ENCODE results near the gene GPX3. TPM values are rescaled to one million over a fixed set of nuclear protein-coding genes. Genes with fewer than 3 reads are reported as not detected.

GPX3 gene
- total and polyA plus RNA-seq, 2 of the 8 experiments (the other 6 are each of a cell fraction or from before 2014, with no cell fraction given), result 27.8 to 77.9 TPM

GRCh38 chr5:151008906-151009305, 11.5 kb upstream of the GPX3 start:
- no peaks in the 10 kb centered on the region for H3K4me1 ChIP-seq (replicated peaks in 1 of 4; ENCODE audit: control insufficient read depth in 3 of 4, insufficient read depth in 4 of 4, low read length in 3 of 4)
- H3K79me1 ChIP-seq (ENCODE audit: low read depth, low read length), result no peaks in the 10 kb centered on the region
- DNase-seq (ENCODE audit: low read depth in 1 of 2, low spot score in 2 of 2) (no peak), FAIRE-seq (no peak)
- POLR2A ChIA-PET (ENCODE audit: partially characterized antibody), result no interaction called here
- no peak overlapping the region for H2AFZ ChIP-seq (ENCODE audit: low read length)
- no peak overlapping the region for H3K4ac ChIP-seq (replicated peaks; ENCODE audit: insufficient read length, low read depth, low read length)
- H3K4me3 ChIP-seq (ENCODE audit: extremely low read depth in 1 of 4, insufficient read depth in 2 of 4, low read depth in 3 of 4, low read length in 4 of 4), result no peak overlapping the region
- no peaks in the 10 kb centered on the region for H3K36me3 ChIP-seq (ENCODE audit: control insufficient read depth in 2 of 4, insufficient read depth in 4 of 4, low read length in 3 of 4)
- H4K91ac ChIP-seq (replicated peaks; ENCODE audit: insufficient read length, low read length), result no peak overlapping the region
- no peak overlapping the region for H2BK12ac ChIP-seq (ENCODE audit: low read depth, low read length)
- H2BK5ac ChIP-seq (ENCODE audit: low read depth, low read length), result no peak overlapping the region
- H3K23me2 ChIP-seq (ENCODE audit: low read depth, low read length), result no peaks in the 10 kb centered on the region
- no peaks in the 10 kb centered on the region for H3K79me2 ChIP-seq (ENCODE audit: control insufficient read depth in 1 of 2, insufficient read depth in 2 of 2, low read length in 2 of 2)
- H2BK20ac ChIP-seq (ENCODE audit: low read length), result no peak overlapping the region
- H3K27me3 ChIP-seq (replicated peaks in 1 of 4; ENCODE audit: control insufficient read depth in 3 of 4, extremely low read depth in 1 of 4, insufficient read depth in 3 of 4, low read length in 3 of 4), result no peaks in the 10 kb centered on the region
- H3K9me3 ChIP-seq (ENCODE audit: insufficient read depth in 2 of 2, low read depth in 1 of 2, low read length in 1 of 2), result no peaks in the 10 kb centered on the region
- H3K9ac ChIP-seq (replicated peaks in 1 of 4; ENCODE audit: extremely low read depth in 1 of 4, low read depth in 3 of 4, low read length in 3 of 4), result no peak overlapping the region
- no peak overlapping the region for H2AK5ac ChIP-seq (ENCODE audit: low read depth, low read length)
- WGBS, 2 experiments (ENCODE audit: extremely low coverage in 1 of 2, insufficient coverage in 1 of 2, insufficient read length in 1 of 2, insufficient replicate concordance in 2 of 2, low coverage in 1 of 2, low lambda C conversion rate in 2 of 2, missing lambda C conversion rate in 1 of 2), result 83% methylated on average over 4 of the region's 4 CpGs; no CpG with 5 or more reads in 1 of the 2 experiments
- CTCF ChIA-PET (ENCODE audit: partially characterized antibody), result interaction anchor here (0.7 to 10.1 kb wide), 2 partner anchors 42 to 90 kb away, joined by 3 to 105 read pairs; no protein-coding TSS in a partner anchor
- no peak overlapping the region for H2BK15ac ChIP-seq (ENCODE audit: low read length)
- no peak overlapping the region for H3K18ac ChIP-seq (ENCODE audit: extremely low read depth, low read length)
- H4K5ac ChIP-seq (ENCODE audit: insufficient read length, low read depth, low read length), result no peak overlapping the region
- H3K14ac ChIP-seq (ENCODE audit: insufficient read length), result no peak overlapping the region
- H3K4me2 ChIP-seq (ENCODE audit: insufficient read depth in 1 of 2, low read depth in 2 of 2, low read length in 2 of 2), result no peak overlapping the region
- no peaks in the 10 kb centered on the region for H4K20me1 ChIP-seq (replicated peaks in 1 of 2; ENCODE audit: control insufficient read depth in 1 of 2, insufficient read depth in 2 of 2, low read length in 2 of 2)
- H2BK120ac ChIP-seq (replicated peaks; ENCODE audit: low read depth, low read length), result no peak overlapping the region
- H3K27ac ChIP-seq (ENCODE audit: low read depth, low read length), result no peak overlapping the region
- no peak overlapping the region for H3K23ac ChIP-seq (ENCODE audit: insufficient read length)
- H4K8ac ChIP-seq (ENCODE audit: extremely low read depth, insufficient read depth, low read length), result no peak overlapping the region
- H3K56ac ChIP-seq (replicated peaks; ENCODE audit: insufficient read length, low read depth, low read length), result no peak overlapping the region
- TF ChIP-seq HDAC2 (IDR thresholded peaks at IDR 0.05; ENCODE audit: borderline replicate concordance in 1 of 2, low read depth in 2 of 2, low read length in 2 of 2), result no peak
- TF ChIP-seq GABPA (IDR thresholded peaks at IDR 0.05; ENCODE audit: borderline replicate concordance, insufficient read depth, low read length), result no peak
- TF ChIP-seq CTCF (IDR thresholded peaks at IDR 0.05; ENCODE audit: control extremely low read depth in 1 of 3, insufficient read depth in 1 of 3, low read depth in 1 of 3, low read length in 3 of 3), result no peak
- TF ChIP-seq RNF2 (IDR thresholded peaks at IDR 0.05; ENCODE audit: borderline replicate concordance, low read depth, low read length, missing control alignments, poor library complexity, severe bottlenecking), result no peak
- TF ChIP-seq BRCA1 (IDR thresholded peaks at IDR 0.05; ENCODE audit: low read depth, low read length), result no peak
- TF ChIP-seq EZH2 (IDR thresholded peaks at IDR 0.05; ENCODE audit: low read depth, low read length, severe bottlenecking), result no peak
- no peak for TF ChIP-seq KDM1A (IDR thresholded peaks at IDR 0.05; ENCODE audit: borderline replicate concordance, low read length)
- TF ChIP-seq CHD2 (IDR thresholded peaks at IDR 0.05; ENCODE audit: low read length), result no peak
- no peak for TF ChIP-seq EP300 (IDR thresholded peaks at IDR 0.05; ENCODE audit: borderline replicate concordance in 1 of 2, low read depth in 2 of 2, low read length in 2 of 2)
- no peak for TF ChIP-seq EGR1 (IDR thresholded peaks at IDR 0.05; ENCODE audit: borderline replicate concordance, low read depth, low read length)
- TF ChIP-seq POLR2AphosphoS5 (IDR thresholded peaks at IDR 0.05; ENCODE audit: low read depth, low read length), result no peak
